Osteoblast (primary cell): ENCODE results near the gene TYROBP. TPM values are rescaled to one million over a fixed set of nuclear protein-coding genes. Genes with fewer than 3 reads are reported as not detected.
A peak's percentile ranks its signal among the peaks of the same experiment; 100 is the strongest.

Experiments used
- DNase-seq: peaks from one replicate; pipeline ENCODE4 v3.0.0; 2011; ENCODE audit warnings: low spot score, mixed read lengths; ENCODE audit not compliant: insufficient read length; ENCODE audit errors: missing footprints
- H2AFZ ChIP-seq: 2 replicates; pipeline ENCODE4 v1.6.0; 2011; ENCODE audit warnings: mild to moderate bottlenecking, low read length
- H3K27ac ChIP-seq: 2 replicates; pipeline ENCODE4 v1.5.1; 2011; ENCODE audit warnings: mild to moderate bottlenecking, low read depth, low read length, moderate library complexity
- H3K27me3 ChIP-seq: 2 replicates; pipeline ENCODE4 v1.6.0; 2012; ENCODE audit warnings: mild to moderate bottlenecking, control low read depth, inconsistent platforms, low read length, moderate library complexity; ENCODE audit not compliant: insufficient read depth
- H3K36me3 ChIP-seq: 2 replicates; pipeline ENCODE4 v1.5.1; 2011; ENCODE audit warnings: mild to moderate bottlenecking, low read length, control low read depth, moderate library complexity; ENCODE audit not compliant: insufficient read depth
- H3K4me1 ChIP-seq: 2 replicates; pipeline ENCODE4 v1.5.1; 2011; ENCODE audit warnings: mild to moderate bottlenecking, low read length, control low read depth, moderate library complexity; ENCODE audit not compliant: insufficient read depth
- H3K4me2 ChIP-seq: 2 replicates; pipeline ENCODE4 v1.6.0; 2011; ENCODE audit warnings: mild to moderate bottlenecking, low read length; ENCODE audit not compliant: insufficient read depth
- H3K4me3 ChIP-seq: fragments of 200-600 bp; sonication (generic); 3 replicates; pipeline ENCODE4 v1.5.1; 2012; ENCODE audit warnings: mild to moderate bottlenecking, low read length, inconsistent platforms; ENCODE audit not compliant: insufficient read depth
- H3K79me2 ChIP-seq: 2 replicates; pipeline ENCODE4 v1.6.0; 2012; ENCODE audit warnings: mild to moderate bottlenecking, low read length, control low read depth, inconsistent platforms; ENCODE audit not compliant: insufficient read depth
- H3K9me3 ChIP-seq: 2 replicates; pipeline ENCODE4 v1.5.1; 2011; ENCODE audit warnings: low read depth, low read length, control low read depth
- H4K20me1 ChIP-seq: 2 replicates; pipeline ENCODE4 v1.6.0; 2012; ENCODE audit warnings: mild to moderate bottlenecking, low read length, control low read depth; ENCODE audit not compliant: insufficient read depth
- total RNA-seq: library from RNA; depleted of rRNA; stranded (reverse); fragments of >200 nt; gene quantifications from 2 replicates; pipeline ENCODE4 v1.2.3, GENCODE V29; 2012
- TF ChIP-seq, protein P1 (sequence below): IDR thresholded peaks from 2 replicates; pipeline ENCODE4 v1.5.1; 2011; ENCODE audit warnings: mild to moderate bottlenecking, low read depth, low read length, moderate library complexity; ENCODE audit errors: extremely low read depth

TYROBP gene
- total RNA-seq, 1 donor, result 0.36 TPM

DNA sequence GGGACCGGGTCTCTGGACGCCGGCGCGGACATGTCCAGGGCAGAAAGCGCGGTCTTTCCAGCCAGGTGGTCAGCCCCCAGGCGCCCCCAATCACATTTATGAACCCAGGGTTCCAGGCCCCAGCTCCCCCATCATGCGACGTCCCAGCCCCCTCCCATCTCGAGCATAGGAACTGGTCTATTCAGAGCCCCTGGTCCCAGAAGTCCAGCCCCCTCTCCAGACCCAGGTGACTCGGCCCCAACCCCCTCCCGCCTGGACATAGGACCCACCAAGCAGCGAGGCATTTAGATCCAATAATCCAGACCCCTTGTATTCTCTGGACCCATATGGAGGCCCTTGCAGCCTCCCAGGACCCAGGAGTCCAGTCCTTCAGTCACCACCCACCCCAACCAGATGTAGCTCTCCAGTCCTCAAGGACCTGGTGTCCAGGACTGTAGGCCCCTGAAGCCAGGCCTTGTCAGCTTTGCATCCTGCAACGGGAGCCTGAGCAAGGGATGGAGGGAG is 39.2 kb downstream of the TYROBP start:
- no peaks in the 10 kb centered on the region for H3K9me3 ChIP-seq
- H3K27ac ChIP-seq, result no peak overlapping the region
- H4K20me1 ChIP-seq, result no peaks in the 10 kb centered on the region
- H2AFZ ChIP-seq, result no peak overlapping the region
- H3K27me3 ChIP-seq, result peaks cover 18% of the 10 kb centered on the region
- peak; percentile 82 for DNase-seq
- H3K36me3 ChIP-seq, result no peaks in the 10 kb centered on the region
- H3K4me1 ChIP-seq, result no peaks in the 10 kb centered on the region
- TF ChIP-seq, protein P1, sequence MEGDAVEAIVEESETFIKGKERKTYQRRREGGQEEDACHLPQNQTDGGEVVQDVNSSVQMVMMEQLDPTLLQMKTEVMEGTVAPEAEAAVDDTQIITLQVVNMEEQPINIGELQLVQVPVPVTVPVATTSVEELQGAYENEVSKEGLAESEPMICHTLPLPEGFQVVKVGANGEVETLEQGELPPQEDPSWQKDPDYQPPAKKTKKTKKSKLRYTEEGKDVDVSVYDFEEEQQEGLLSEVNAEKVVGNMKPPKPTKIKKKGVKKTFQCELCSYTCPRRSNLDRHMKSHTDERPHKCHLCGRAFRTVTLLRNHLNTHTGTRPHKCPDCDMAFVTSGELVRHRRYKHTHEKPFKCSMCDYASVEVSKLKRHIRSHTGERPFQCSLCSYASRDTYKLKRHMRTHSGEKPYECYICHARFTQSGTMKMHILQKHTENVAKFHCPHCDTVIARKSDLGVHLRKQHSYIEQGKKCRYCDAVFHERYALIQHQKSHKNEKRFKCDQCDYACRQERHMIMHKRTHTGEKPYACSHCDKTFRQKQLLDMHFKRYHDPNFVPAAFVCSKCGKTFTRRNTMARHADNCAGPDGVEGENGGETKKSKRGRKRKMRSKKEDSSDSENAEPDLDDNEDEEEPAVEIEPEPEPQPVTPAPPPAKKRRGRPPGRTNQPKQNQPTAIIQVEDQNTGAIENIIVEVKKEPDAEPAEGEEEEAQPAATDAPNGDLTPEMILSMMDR, result no peak
- peak overlapping the region; percentile 61 for H3K4me2 ChIP-seq
- H3K4me3 ChIP-seq, result peak overlapping the region; percentile 53
- H3K79me2 ChIP-seq, result no peaks in the 10 kb centered on the region

DNA sequence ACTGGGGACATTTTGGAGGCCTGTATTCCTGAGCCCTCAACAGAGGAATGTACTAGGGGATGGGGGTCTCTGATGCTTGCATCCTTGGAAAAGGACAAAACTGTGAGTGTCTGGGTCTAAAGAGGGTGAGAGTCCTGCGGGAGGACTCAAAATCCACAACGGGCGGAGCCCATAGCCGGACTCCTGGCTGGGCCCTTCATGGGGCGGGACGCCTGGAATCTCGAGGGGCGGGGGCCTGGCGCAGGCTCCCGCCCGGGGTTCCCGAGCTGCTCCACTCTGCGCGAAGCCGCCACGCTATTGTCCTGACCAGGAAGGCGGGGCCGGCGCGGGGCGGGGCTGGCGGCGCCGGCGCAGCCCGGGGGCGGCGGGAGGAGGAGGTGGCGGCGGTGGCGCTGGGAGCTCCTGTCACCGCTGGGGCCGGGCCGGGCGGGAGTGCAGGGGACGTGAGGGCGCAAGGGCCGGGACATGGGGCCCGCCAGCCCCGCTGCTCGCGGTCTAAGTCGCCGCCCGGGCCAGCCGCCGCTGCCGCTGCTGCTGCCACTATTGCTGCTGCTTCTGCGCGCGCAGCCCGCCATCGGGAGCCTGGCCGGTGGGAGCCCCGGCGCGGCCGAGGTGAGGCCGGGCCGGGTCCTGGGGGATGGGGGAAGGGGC is 39.8 kb downstream of the TYROBP start, which contains the start of gene APLP1:
TSS of gene APLP1 (plus strand) at position 403 of the 651 bp plus-strand sequence. CDS start at position 466, 63 bp downstream.
- peak; percentile 94 for DNase-seq
- TF ChIP-seq, protein P1, result no peak

DNA sequence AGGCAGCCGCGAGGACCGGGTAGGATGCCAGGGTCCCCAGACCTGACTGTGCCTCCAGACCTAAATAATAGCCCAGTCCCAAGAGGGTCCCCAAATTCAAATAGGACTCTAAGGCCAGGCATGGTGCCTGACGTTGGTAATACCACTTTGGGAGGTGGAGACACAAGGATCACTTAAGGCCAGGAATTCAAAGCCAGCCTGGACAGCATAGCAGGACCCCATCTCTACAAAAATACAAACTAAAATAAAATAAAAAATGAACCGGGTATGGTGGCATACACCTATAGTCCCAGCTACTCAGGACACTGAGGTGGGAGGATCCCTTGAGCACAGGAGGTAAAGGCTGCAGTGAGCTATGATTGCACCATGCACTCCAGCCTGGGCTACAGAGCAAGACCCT is 45.1 kb downstream of the TYROBP start:
- H3K4me1 ChIP-seq, result no peaks in the 10 kb centered on the region
- H3K9me3 ChIP-seq, result no peaks in the 10 kb centered on the region
- H3K4me3 ChIP-seq, result no peak overlapping the region
- no peak overlapping the region for H2AFZ ChIP-seq
- H3K27ac ChIP-seq, result no peak overlapping the region
- no peaks in the 10 kb centered on the region for H4K20me1 ChIP-seq
- TF ChIP-seq, protein P1, result no peak
- no peaks in the 10 kb centered on the region for H3K79me2 ChIP-seq
- no peak overlapping the region for H3K4me2 ChIP-seq
- no peaks in the 10 kb centered on the region for H3K36me3 ChIP-seq
- no peak for DNase-seq
- H3K27me3 ChIP-seq, result peaks cover 54% of the 10 kb centered on the region

More for the DNA sequence above, 39.8 kb downstream of the TYROBP start, which contains the start of gene APLP1:
- Histone ChIP-seq H3K9me3 (no peaks in the 10 kb centered on the region), H3K79me2 (no peaks in the 10 kb centered on the region), H2AFZ (no peak within 1 kb of the TSS), H3K36me3 (no peaks in the 10 kb centered on the region), H3K4me1 (no peaks in the 10 kb centered on the region), H3K27me3 (peaks cover 18% of the 10 kb centered on the region), H4K20me1 (no peaks in the 10 kb centered on the region), H3K4me2 (peak within 1 kb of the TSS; percentile 61), H3K27ac (no peak within 1 kb of the TSS), H3K4me3 (peak within 1 kb of the TSS; percentile 53)

DNA sequence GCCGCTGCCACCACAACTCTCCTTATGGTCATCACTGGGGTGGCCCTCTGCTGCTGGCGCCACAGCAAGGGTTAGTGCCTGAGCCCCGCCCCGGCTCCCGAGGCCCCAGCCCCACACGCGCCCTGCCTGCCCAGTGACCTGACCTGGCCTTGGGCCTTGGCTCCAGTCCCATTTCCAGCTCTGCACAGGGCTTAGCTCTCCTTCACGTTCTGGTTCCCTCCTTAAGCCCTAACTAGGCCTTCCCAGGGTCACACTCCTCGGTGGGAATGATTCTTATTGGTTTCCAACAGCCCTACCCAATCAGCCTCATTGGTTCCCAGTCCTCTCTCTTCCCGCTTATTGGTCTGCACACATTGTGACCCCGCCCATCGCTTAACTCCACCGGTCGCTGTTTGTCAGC is 45.6 kb downstream of the TYROBP start:
- TF ChIP-seq, protein P1, result no peak
- peaks cover 54% of the 10 kb centered on the region for H3K27me3 ChIP-seq

More for the DNA sequence above, 45.6 kb downstream of the TYROBP start:
- no peaks in the 10 kb centered on the region for H4K20me1 ChIP-seq
- H3K4me1 ChIP-seq, result no peaks in the 10 kb centered on the region
- H3K79me2 ChIP-seq, result no peaks in the 10 kb centered on the region
- H3K9me3 ChIP-seq, result no peaks in the 10 kb centered on the region
- H3K4me3 ChIP-seq, result no peak overlapping the region
- H3K27ac ChIP-seq, result no peak overlapping the region
- H2AFZ ChIP-seq, result no peak overlapping the region
- peak; percentile 69 for DNase-seq
- H3K36me3 ChIP-seq, result no peaks in the 10 kb centered on the region
- no peak overlapping the region for H3K4me2 ChIP-seq
